H1 (cell line): Measurements from ENCODE around the gene OR6T1. TPM values are rescaled to one million over a fixed set of nuclear protein-coding genes. Genes with fewer than 3 reads are reported as not detected.

Experiments
- CREB1 ChIP-seq: IDR thresholded peaks from 2 replicates; pipeline ENCODE4 v1.6.1; 2012; ENCODE audit warnings: inconsistent platforms
- EP300 ChIP-seq, 2 experiments: IDR thresholded peaks; 1 replicate in 1 of 2; 2 replicates in 1 of 2; pipeline ENCODE4 v1.6.1; 2011 to 2012; ENCODE audit warnings: low read depth in 2 of 2, low read length in 2 of 2, mild to moderate bottlenecking in 2 of 2, borderline replicate concordance in 1 of 2, inconsistent platforms in 1 of 2, moderate library complexity in 1 of 2
- KDM5A ChIP-seq: fragments of 200-600 bp; IDR thresholded peaks from 2 replicates; pipeline ENCODE4 v1.7.1; 2012; ENCODE audit warnings: mild to moderate bottlenecking, low read length, inconsistent platforms, mixed read lengths
- RAD21 ChIP-seq, 2 experiments: IDR thresholded peaks in 1 of 2; conservative IDR thresholded peaks in 1 of 2; 2 replicates each; pipeline ENCODE4 v1.6.1; 2011; ENCODE audit warnings: low read depth in 2 of 2, low read length in 2 of 2, improper control_type of control experiment in 1 of 2, inconsistent platforms in 1 of 2, mild to moderate bottlenecking in 1 of 2, moderate library complexity in 1 of 2
- SIRT6 ChIP-seq: IDR thresholded peaks from one replicate; pipeline ENCODE4 v1.7.1; 2012; ENCODE audit warnings: low read length, inconsistent platforms
- TAF1 ChIP-seq: IDR thresholded peaks from 2 replicates; pipeline ENCODE4 v1.6.1; 2011; ENCODE audit warnings: mild to moderate bottlenecking, low read depth, low read length
- ZNF274 ChIP-seq: IDR thresholded peaks from 2 replicates; pipeline ENCODE4 v1.7.0; 2012; ENCODE audit warnings: low read length, borderline replicate concordance; ENCODE audit errors: extremely low read depth
- polyA plus RNA-seq, 7 experiments: library from polyadenylated mRNA; depleted of rRNA in 3 of 7; stranded (reverse) in 5 of 7; unstranded in 2 of 7; fragments of >200 nt in 5 of 7; fragments of 200-250 nt in 2 of 7; gene quantifications; 1 replicate in 5 of 7; 2 replicates in 1 of 7; 4 replicates in 1 of 7; pipeline versions ENCODE4 v1.2.1 to v1.2.3, GENCODE V29; 2011 to 2013; ENCODE audit warnings: missing spikeins in 2 of 7, mixed read lengths in 2 of 7
- total RNA-seq: library from RNA; stranded (reverse); fragmentation: NEBNext Ultra II Directional; extraction: Animal tissue kit (Norgen Biotek cat#: 25700); gene quantifications from 2 replicates; pipeline ENCODE4 v1.2.1, GENCODE V29; 2021

OR6T1 gene
- total and polyA plus RNA-seq, 2 of the 8 experiments (the other 6 are each of a cell fraction or from before 2014, with no cell fraction given): not detected

DNA sequence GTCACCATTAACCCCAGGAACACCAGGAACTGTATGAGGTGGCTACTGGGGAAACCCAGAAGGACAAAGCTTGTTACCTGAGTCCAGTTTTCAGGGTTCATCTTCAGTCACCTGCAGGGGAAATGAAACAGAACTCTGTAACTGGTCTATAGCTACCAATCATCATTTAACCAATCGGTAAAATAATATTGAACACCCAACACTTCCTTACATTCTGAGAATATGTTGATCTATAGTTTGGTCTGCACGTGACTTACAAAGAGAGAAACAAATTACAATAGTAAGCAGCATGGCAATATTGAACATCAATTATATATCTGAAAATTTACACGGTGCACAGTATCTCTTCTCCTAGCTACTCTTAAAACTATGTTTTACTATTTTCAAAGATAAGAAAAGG, at the start of gene OR6T1 (continued):
- TF ChIP-seq TAF1 (no peak), SIRT6 (no peak), KDM5A (no peak), RAD21 (IDR thresholded peaks at IDR 0.05 in 1 of 2, conservative IDR thresholded peaks at IDR 0.05 in 1 of 2; ENCODE audit: low read depth in 2 of 2, low read length in 2 of 2) (no peak), CREB1 (no peak), EP300 (IDR thresholded peaks at IDR 0.05; ENCODE audit: borderline replicate concordance in 1 of 2, low read depth in 2 of 2, low read length in 2 of 2) (no peak), ZNF274 (no peak)
